MCF 10A (cell line): ENCODE data around the gene STAC3. TPM values are rescaled to one million over a fixed set of nuclear protein-coding genes. Genes with fewer than 3 reads are reported as not detected.

ENCODE experiments used
- BruUV-seq: library from RNA; stranded (reverse); fragments of 400-500 nt; replicated peaks from 2 replicates; lab custom pipeline; 2021; lab: Mats Ljungman, UMichigan
- CTCF ChIA-PET: fragments of 300-600 bp; sonication (Branson Sonifier 250); formaldehyde crosslinking; extraction: SDS; loops from one replicate; lab custom pipeline; 2021; ENCODE audit warnings: antibody characterized with exemption, inconsistent platforms; lab: Yijun Ruan, JAX
- POLR2A ChIA-PET: fragments of 300-600, 350-650 bp; sonication (Branson Sonifier 250); formaldehyde crosslinking; extraction: SDS; loops from one replicate; lab custom pipeline; 2020; ENCODE audit warnings: antibody characterized with exemption, inconsistent platforms; lab: Yijun Ruan, JAX
- DNase-seq: peaks from one replicate; pipeline ENCODE4 v3.0.0-alpha.2; 2018; ENCODE audit not compliant: unreplicated experiment
- H3K27ac Mint-ChIP-seq: one replicate; pipeline ENCODE4 v1.8.0; 2022; ENCODE audit warnings: mild to moderate bottlenecking, low read depth, mixed read lengths; ENCODE audit not compliant: unreplicated experiment
- H3K27me3 Mint-ChIP-seq: one replicate; pipeline ENCODE4 v1.8.0; 2022; ENCODE audit warnings: mixed read lengths; ENCODE audit not compliant: insufficient read depth, unreplicated experiment
- H3K36me3 Mint-ChIP-seq: one replicate; pipeline ENCODE4 v1.8.0; 2022; ENCODE audit warnings: mild to moderate bottlenecking, moderate library complexity, mixed read lengths; ENCODE audit not compliant: insufficient read depth, unreplicated experiment
- H3K4me1 Mint-ChIP-seq: one replicate; pipeline ENCODE4 v1.8.0; 2022; ENCODE audit warnings: mixed read lengths; ENCODE audit not compliant: insufficient read depth, unreplicated experiment
- H3K4me3 Mint-ChIP-seq: one replicate; pipeline ENCODE4 v1.8.0; 2022; ENCODE audit warnings: mild to moderate bottlenecking, moderate library complexity, mixed read lengths; ENCODE audit not compliant: unreplicated experiment
- H3K9me3 Mint-ChIP-seq: one replicate; pipeline ENCODE4 v1.8.0; 2022; ENCODE audit warnings: mixed read lengths; ENCODE audit not compliant: unreplicated experiment
- intact Hi-C: fragments of 100-400 bp; cut with micrococcal nuclease; formaldehyde crosslinking; loops from 2 replicates; pipeline ENCODE4 v1.14.1; 2022
- total RNA-seq: library from RNA; stranded (reverse); gene quantifications from 2 replicates; pipeline ENCODE4 v1.2.3, GENCODE V29; 2022
- TF ChIP-seq, protein P1 (sequence below): fragments of 200-600 bp; IDR thresholded peaks from one replicate; pipeline ENCODE4 v1.8.0; 2022; ENCODE audit warnings: antibody characterized with exemption, mild to moderate bottlenecking; ENCODE audit not compliant: unreplicated experiment

The STAC3 gene
- total RNA-seq, 1 experiment from 2014 or later, result 2.8 TPM

DNA sequence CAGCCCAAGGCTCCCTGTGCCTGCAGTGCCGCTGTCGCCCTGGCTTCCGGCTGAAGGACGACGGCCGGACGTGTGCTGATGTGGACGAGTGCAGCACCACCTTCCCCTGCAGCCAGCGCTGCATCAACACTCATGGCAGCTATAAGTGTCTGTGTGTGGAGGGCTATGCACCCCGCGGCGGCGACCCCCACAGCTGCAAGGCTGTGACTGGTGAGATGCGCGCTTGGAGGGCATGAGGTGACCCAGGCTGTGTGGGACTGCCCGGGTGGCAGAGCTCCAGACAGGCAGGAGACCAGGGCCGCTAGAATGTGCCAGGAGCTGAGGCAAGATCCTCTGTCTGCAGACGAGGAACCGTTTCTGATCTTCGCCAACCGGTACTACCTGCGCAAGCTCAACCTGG, 54.0 kb downstream of the STAC3 start:
- no TSS peak for BruUV-seq
- POLR2A ChIA-PET, result no interaction called here
- peaks cover 31% of the 10 kb centered on the region for H3K36me3 Mint-ChIP-seq
- no peaks in the 10 kb centered on the region for H3K4me1 Mint-ChIP-seq
- no peaks in the 10 kb centered on the region for H3K27me3 Mint-ChIP-seq
- H3K4me3 Mint-ChIP-seq, result no peak overlapping the region
- DNase-seq, result no peak
- CTCF ChIA-PET, result interaction anchor here (0.7 to 1.7 kb wide), 3 partner anchors 9 to 128 kb away, joined by 3 to 5 read pairs (median 3); no protein-coding TSS in a partner anchor
- no peaks in the 10 kb centered on the region for H3K9me3 Mint-ChIP-seq
- TF ChIP-seq, protein P1, sequence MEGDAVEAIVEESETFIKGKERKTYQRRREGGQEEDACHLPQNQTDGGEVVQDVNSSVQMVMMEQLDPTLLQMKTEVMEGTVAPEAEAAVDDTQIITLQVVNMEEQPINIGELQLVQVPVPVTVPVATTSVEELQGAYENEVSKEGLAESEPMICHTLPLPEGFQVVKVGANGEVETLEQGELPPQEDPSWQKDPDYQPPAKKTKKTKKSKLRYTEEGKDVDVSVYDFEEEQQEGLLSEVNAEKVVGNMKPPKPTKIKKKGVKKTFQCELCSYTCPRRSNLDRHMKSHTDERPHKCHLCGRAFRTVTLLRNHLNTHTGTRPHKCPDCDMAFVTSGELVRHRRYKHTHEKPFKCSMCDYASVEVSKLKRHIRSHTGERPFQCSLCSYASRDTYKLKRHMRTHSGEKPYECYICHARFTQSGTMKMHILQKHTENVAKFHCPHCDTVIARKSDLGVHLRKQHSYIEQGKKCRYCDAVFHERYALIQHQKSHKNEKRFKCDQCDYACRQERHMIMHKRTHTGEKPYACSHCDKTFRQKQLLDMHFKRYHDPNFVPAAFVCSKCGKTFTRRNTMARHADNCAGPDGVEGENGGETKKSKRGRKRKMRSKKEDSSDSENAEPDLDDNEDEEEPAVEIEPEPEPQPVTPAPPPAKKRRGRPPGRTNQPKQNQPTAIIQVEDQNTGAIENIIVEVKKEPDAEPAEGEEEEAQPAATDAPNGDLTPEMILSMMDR, result no peak
- H3K27ac Mint-ChIP-seq, result no peak overlapping the region
- intact Hi-C loops, result no loop called here

DNA sequence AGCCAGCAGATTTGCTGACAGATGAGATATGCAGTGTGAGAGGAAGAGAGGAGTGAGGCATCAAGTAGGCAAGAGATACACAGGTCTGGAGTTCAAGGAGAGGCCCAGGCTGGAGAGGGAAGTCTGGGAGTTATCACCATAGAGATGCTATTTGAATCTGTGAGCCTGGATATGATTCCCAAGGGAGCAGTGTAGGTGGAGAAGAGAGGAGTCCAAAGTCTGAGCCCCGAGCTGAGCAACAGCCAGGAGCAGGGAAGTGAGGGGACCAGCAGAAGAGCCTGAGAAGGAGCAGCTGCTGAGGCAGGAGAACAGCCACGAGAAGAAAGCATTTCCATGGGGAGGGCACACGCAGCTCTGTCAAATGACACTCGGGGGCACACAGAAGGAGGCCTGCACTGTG, 54.5 kb downstream of the STAC3 start:
- Mint-ChIP-seq H3K27me3 (no peaks in the 10 kb centered on the region), H3K27ac (no peak overlapping the region), H3K9me3 (no peaks in the 10 kb centered on the region), H3K36me3 (peaks cover 26% of the 10 kb centered on the region), H3K4me3 (no peak overlapping the region), H3K4me1 (no peaks in the 10 kb centered on the region)
- ChIA-PET POLR2A (no interaction called here), CTCF (interaction anchor here (0.7 kb wide), 2 partner anchors 72 to 127 kb away, joined by 3 read pairs; no protein-coding TSS in a partner anchor)
- no peak for DNase-seq
- intact Hi-C loops, result no loop called here
- BruUV-seq, result no TSS peak
- TF ChIP-seq, protein P1, result no peak

DNA sequence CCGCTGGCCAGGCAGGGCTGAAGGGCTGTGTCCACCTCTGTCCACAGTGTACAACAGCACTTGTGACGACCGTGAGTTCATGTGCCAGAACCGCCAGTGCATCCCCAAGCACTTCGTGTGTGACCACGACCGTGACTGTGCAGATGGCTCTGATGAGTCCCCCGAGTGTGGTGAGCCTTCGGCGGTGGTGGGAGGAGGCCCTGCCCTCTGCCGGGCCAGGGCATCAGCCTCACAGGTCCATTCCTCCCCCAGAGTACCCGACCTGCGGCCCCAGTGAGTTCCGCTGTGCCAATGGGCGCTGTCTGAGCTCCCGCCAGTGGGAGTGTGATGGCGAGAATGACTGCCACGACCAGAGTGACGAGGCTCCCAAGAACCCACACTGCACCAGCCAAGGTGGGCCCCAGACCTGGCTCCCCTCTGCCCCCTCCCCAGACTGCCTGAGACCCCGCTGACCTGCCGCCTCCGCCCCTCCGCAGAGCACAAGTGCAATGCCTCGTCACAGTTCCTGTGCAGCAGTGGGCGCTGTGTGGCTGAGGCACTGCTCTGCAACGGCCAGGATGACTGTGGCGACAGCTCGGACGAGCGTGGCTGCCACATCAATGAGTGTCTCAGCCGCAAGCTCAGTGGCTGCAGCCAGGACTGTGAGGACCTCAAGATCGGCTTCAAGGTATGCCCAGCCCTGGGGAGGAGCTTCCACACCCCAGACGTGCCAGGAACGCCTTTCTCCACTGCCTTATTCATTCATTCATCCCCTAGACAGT, 55.2 kb downstream of the STAC3 start:
- Mint-ChIP-seq H3K36me3 (peaks cover 19% of the 10 kb centered on the region), H3K27me3 (no peaks in the 10 kb centered on the region), H3K4me3 (no peak overlapping the region), H3K27ac (no peak overlapping the region), H3K4me1 (no peaks in the 10 kb centered on the region), H3K9me3 (no peaks in the 10 kb centered on the region)
- no TSS peak for BruUV-seq
- intact Hi-C loops, result no loop called here
- ChIA-PET POLR2A (no interaction called here), CTCF (interaction anchor here (0.7 kb wide), 1 partner anchor 72 kb away, joined by 3 read pairs; no protein-coding TSS in a partner anchor)
- no peak for DNase-seq
- TF ChIP-seq, protein P1, result no peak

DNA sequence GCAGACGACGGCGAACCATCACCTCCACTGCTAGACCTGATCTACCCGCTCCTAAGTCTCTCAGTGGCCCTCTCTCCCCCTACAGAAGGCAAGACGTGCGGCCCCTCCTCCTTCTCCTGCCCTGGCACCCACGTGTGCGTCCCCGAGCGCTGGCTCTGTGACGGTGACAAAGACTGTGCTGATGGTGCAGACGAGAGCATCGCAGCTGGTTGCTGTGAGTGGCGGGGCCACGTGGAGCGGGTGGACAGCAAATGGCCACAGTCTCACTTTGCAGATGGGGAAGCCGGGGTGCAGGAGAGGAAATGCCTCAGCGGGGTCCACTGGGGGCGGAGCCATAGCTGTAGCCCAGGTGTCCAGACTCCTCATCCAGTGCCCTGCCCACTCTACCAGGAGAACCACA, 55.8 kb downstream of the STAC3 start:
- ChIA-PET POLR2A (no interaction called here), CTCF (interaction anchor here (5.2 kb wide), 1 partner anchor 71 kb away, joined by 20 read pairs; no protein-coding TSS in a partner anchor)
- intact Hi-C loops, result no loop called here

More for the DNA sequence above, 55.8 kb downstream of the STAC3 start:
- no TSS peak for BruUV-seq
- no peaks in the 10 kb centered on the region for H3K9me3 Mint-ChIP-seq
- H3K27me3 Mint-ChIP-seq, result no peaks in the 10 kb centered on the region
- TF ChIP-seq, protein P1, result no peak
- peaks cover 19% of the 10 kb centered on the region for H3K36me3 Mint-ChIP-seq
- no peak overlapping the region for H3K4me3 Mint-ChIP-seq
- H3K27ac Mint-ChIP-seq, result no peak overlapping the region
- no peaks in the 10 kb centered on the region for H3K4me1 Mint-ChIP-seq
- DNase-seq, result no peak
